Measurements from ENCODE around the gene SH3GL2.

SH3GL2 gene

GRCh38 chr9:17735859-17736258 lies 157.0 kb downstream of the SH3GL2 start:
- DNase-seq (ENCODE audit: low spot score) = no peak
- TF ChIP-seq, protein P1, sequence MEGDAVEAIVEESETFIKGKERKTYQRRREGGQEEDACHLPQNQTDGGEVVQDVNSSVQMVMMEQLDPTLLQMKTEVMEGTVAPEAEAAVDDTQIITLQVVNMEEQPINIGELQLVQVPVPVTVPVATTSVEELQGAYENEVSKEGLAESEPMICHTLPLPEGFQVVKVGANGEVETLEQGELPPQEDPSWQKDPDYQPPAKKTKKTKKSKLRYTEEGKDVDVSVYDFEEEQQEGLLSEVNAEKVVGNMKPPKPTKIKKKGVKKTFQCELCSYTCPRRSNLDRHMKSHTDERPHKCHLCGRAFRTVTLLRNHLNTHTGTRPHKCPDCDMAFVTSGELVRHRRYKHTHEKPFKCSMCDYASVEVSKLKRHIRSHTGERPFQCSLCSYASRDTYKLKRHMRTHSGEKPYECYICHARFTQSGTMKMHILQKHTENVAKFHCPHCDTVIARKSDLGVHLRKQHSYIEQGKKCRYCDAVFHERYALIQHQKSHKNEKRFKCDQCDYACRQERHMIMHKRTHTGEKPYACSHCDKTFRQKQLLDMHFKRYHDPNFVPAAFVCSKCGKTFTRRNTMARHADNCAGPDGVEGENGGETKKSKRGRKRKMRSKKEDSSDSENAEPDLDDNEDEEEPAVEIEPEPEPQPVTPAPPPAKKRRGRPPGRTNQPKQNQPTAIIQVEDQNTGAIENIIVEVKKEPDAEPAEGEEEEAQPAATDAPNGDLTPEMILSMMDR (IDR thresholded peaks at IDR 0.05; ENCODE audit: extremely low read depth, missing control alignments) = no peak

- no peak for DNase-seq (ENCODE audit: low spot score)
- TF ChIP-seq, protein P1 (IDR thresholded peaks at IDR 0.05; ENCODE audit: extremely low read depth, missing control alignments) = no peak
Measured at GRCh38 chr9:17739022-17739421, 160.2 kb downstream of the SH3GL2 start.

DNA sequence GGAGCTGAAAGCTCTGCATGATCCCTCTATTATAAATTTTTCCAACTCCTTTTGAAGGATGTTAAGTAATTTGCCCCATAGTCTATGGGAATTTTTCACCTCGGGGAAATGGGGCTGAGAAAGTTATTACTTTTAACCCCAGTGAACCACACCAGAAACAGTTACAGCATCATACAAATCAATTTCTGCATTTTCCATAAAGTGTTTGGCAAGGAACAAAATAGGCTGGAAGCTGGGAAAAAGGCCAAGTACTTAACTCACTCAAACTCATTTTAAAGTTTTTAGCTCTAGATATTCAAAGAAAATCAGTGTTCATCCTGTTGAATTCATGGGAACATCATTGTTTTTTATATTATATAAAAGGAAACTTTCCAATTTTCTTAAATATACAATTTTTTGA lies 160.9 kb downstream of the SH3GL2 start:
- DNase-seq (ENCODE audit: low spot score) = no peak
- TF ChIP-seq, protein P1 (IDR thresholded peaks at IDR 0.05; ENCODE audit: extremely low read depth, missing control alignments) = no peak

- TF ChIP-seq, protein P1 (IDR thresholded peaks at IDR 0.05; ENCODE audit: extremely low read depth, missing control alignments) = no peak
- no peak for DNase-seq (ENCODE audit: low spot score)
Measured at GRCh38 chr9:17742067-17742466, 163.2 kb downstream of the SH3GL2 start.

- no peak for DNase-seq (ENCODE audit: low spot score)
- TF ChIP-seq, protein P1 (IDR thresholded peaks at IDR 0.05; ENCODE audit: extremely low read depth, missing control alignments) = no peak
Measured at GRCh38 chr9:17744786-17745185, 165.9 kb downstream of the SH3GL2 start.

GRCh38 chr9:17750269-17750668 lies 171.4 kb downstream of the SH3GL2 start:
- TF ChIP-seq, protein P1 (IDR thresholded peaks at IDR 0.05; ENCODE audit: extremely low read depth, missing control alignments) = no peak

GRCh38 chr9:17751486-17751885 lies 172.6 kb downstream of the SH3GL2 start:
- TF ChIP-seq, protein P1 (IDR thresholded peaks at IDR 0.05; ENCODE audit: extremely low read depth, missing control alignments) = no peak
- DNase-seq (ENCODE audit: low spot score) = no peak

More at GRCh38 chr9:17750269-17750668, 171.4 kb downstream of the SH3GL2 start:
- DNase-seq (ENCODE audit: low spot score) = no peak
